NCI-H2227 (cell line): ENCODE results near the gene CCDC40.

Experiments
- DNase-seq: peaks from one replicate; lab custom pipeline; 2025; ENCODE audit not compliant: unreplicated experiment; lab: John Stamatoyannopoulos, UW

The CCDC40 gene

GRCh38 chr17:80110927-80111701 lies 74.7 kb downstream of the CCDC40 start:
- DNase-seq: no peak

- no peak for DNase-seq
Observed at GRCh38 chr17:80111702-80112470, 75.4 kb downstream of the CCDC40 start.

GRCh38 chr17:80112471-80113032 lies 76.1 kb downstream of the CCDC40 start:
- DNase-seq: no peak

GRCh38 chr17:80113033-80113484 lies 76.6 kb downstream of the CCDC40 start:
- DNase-seq: no peak

- no peak for DNase-seq
Observed at GRCh38 chr17:80114758-80115157, 78.3 kb downstream of the CCDC40 start.

GRCh38 chr17:80115159-80115558 lies 78.7 kb downstream of the CCDC40 start:
- no peak for DNase-seq

GRCh38 chr17:80116276-80116920 lies 80.0 kb downstream of the CCDC40 start:
- DNase-seq: no peak

GRCh38 chr17:80116921-80117380 lies 80.5 kb downstream of the CCDC40 start:
- no peak for DNase-seq

- no peak for DNase-seq
Observed at GRCh38 chr17:80117491-80118401, 81.3 kb downstream of the CCDC40 start.

GRCh38 chr17:80118601-80119270 lies 82.3 kb downstream of the CCDC40 start:
- no peak for DNase-seq

- no peak for DNase-seq
Observed at GRCh38 chr17:80119271-80119791, 82.9 kb downstream of the CCDC40 start.

GRCh38 chr17:80119839-80120238 lies 83.4 kb downstream of the CCDC40 start:
- DNase-seq: no peak

- DNase-seq: no peak
Observed at GRCh38 chr17:80122026-80122575, 85.7 kb downstream of the CCDC40 start.

GRCh38 chr17:80122926-80123505 lies 86.6 kb downstream of the CCDC40 start:
- DNase-seq: no peak

GRCh38 chr17:80123791-80124190 lies 87.3 kb downstream of the CCDC40 start:
- no peak for DNase-seq

- no peak for DNase-seq
Observed at GRCh38 chr17:80124351-80124981, 88.0 kb downstream of the CCDC40 start.

- DNase-seq: peak; percentile 45
Observed at GRCh38 chr17:80125656-80126448, 89.4 kb downstream of the CCDC40 start.

- no peak for DNase-seq
Observed at GRCh38 chr17:80126449-80126715, 89.9 kb downstream of the CCDC40 start.
